ENCODE measurements around the gene MYL12B.

DNA sequence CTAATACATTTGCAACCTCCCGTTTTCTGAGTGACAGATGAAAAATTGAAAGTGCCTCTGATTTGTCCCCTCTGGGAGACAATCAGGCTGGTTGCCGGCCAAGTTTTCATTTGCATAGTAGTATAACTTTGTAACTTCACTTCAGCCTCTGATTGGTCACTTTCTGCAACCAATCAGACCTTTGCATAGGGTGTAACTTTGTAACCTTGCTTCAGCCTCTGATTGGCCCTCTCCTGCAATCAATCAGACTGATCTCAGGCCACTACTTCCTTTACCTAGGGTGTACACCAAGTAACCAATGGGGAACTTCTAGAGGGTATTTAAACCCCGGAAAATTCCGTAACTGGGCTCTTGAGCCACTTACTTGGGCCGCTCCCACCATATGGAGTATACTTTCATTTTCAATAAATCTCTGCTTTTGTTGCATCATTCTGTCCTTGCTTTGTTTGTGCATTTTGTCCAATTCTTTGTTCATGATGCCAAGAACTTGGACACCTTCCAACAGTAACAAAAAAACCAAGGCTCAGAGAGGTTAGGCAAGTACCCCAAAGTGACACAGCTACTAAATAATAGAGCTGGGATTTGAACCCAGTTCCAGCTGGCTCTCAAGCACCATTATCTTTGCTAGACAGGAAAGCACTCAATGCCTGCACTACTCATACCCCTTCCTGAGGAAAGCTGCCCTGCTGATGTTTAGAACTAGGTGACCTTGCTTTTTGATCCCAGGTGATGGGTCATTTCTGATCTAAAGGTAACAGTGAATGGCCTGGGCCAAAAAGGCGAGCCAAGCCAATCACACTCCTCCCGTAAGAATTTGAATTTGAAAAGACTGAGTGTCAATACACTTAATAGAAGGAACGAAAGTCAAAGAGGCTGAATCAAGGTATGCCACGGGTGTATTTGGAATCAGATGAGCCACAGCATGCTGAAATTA, 31.3 kb upstream of the MYL12B start:
- TF ChIP-seq EP300 (IDR thresholded peaks at IDR 0.05; ENCODE audit: low read depth) (no peak), POLR2AphosphoS5 (IDR thresholded peaks at IDR 0.05) (no peak), POLR2A (IDR thresholded peaks at IDR 0.05) (no peak)
- TF ChIP-seq, protein P1, sequence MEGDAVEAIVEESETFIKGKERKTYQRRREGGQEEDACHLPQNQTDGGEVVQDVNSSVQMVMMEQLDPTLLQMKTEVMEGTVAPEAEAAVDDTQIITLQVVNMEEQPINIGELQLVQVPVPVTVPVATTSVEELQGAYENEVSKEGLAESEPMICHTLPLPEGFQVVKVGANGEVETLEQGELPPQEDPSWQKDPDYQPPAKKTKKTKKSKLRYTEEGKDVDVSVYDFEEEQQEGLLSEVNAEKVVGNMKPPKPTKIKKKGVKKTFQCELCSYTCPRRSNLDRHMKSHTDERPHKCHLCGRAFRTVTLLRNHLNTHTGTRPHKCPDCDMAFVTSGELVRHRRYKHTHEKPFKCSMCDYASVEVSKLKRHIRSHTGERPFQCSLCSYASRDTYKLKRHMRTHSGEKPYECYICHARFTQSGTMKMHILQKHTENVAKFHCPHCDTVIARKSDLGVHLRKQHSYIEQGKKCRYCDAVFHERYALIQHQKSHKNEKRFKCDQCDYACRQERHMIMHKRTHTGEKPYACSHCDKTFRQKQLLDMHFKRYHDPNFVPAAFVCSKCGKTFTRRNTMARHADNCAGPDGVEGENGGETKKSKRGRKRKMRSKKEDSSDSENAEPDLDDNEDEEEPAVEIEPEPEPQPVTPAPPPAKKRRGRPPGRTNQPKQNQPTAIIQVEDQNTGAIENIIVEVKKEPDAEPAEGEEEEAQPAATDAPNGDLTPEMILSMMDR (IDR thresholded peaks at IDR 0.05), result no peak

All from transverse colon (tissue), 4 donors.